ENCODE data around the gene TDO2. TPM values are rescaled to one million over a fixed set of nuclear protein-coding genes. Genes with fewer than 3 reads are reported as not detected.

Gene TDO2
- total RNA-seq, 1 donor from 2014 or later = 0.21 TPM

- no peaks in the 10 kb centered on the region for H3K9me3 ChIP-seq
- no peak overlapping the region for H3K27ac ChIP-seq
- intact Hi-C loops (cut with DNase I) = no loop called here
- TF ChIP-seq, protein P1, sequence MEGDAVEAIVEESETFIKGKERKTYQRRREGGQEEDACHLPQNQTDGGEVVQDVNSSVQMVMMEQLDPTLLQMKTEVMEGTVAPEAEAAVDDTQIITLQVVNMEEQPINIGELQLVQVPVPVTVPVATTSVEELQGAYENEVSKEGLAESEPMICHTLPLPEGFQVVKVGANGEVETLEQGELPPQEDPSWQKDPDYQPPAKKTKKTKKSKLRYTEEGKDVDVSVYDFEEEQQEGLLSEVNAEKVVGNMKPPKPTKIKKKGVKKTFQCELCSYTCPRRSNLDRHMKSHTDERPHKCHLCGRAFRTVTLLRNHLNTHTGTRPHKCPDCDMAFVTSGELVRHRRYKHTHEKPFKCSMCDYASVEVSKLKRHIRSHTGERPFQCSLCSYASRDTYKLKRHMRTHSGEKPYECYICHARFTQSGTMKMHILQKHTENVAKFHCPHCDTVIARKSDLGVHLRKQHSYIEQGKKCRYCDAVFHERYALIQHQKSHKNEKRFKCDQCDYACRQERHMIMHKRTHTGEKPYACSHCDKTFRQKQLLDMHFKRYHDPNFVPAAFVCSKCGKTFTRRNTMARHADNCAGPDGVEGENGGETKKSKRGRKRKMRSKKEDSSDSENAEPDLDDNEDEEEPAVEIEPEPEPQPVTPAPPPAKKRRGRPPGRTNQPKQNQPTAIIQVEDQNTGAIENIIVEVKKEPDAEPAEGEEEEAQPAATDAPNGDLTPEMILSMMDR (IDR thresholded peaks at IDR 0.05) = no peak
- peaks cover 11 to 25% of the 10 kb centered on the region in 2 donors for H3K36me3 ChIP-seq
- no peaks in the 10 kb centered on the region for H3K4me1 ChIP-seq
- no peak for DNase-seq (ENCODE audit: low spot score in 2 of 2)
- H3K27me3 ChIP-seq = no peaks in the 10 kb centered on the region
- no peak overlapping the region for H3K4me3 ChIP-seq
Observed at GRCh38 chr4:155941085-155941790, 37.7 kb downstream of the TDO2 start.

DNA sequence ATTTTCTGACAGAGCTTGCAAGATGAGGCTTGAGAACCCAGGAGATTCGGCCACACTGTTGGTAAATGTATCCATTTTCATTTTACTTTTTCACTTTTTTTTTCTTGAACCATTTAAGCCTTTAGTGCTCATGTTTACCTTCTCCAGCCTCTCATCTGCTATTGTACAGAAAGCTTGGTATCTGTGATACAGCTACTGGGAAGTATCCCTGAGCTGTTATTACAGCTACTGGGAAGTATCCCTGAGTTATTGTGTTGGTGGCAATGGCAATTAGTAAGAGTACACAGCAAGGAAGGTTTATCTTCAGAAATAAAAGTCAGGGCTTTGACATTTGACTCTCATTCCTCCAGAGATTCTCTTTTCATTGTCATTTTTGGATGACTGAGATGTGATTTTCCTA lies 38.3 kb downstream of the TDO2 start:
- no peak overlapping the region for H3K27ac ChIP-seq
- no peaks in the 10 kb centered on the region for H3K9me3 ChIP-seq
- DNase-seq (ENCODE audit: low spot score in 2 of 2) = no peak
- TF ChIP-seq, protein P1 (IDR thresholded peaks at IDR 0.05) = no peak
- H3K4me3 ChIP-seq = no peak overlapping the region
- H3K4me1 ChIP-seq = no peaks in the 10 kb centered on the region
- H3K27me3 ChIP-seq = no peaks in the 10 kb centered on the region
- peaks cover 11 to 20% of the 10 kb centered on the region in 2 donors for H3K36me3 ChIP-seq
- intact Hi-C loops (cut with DNase I) = no loop called here

DNA sequence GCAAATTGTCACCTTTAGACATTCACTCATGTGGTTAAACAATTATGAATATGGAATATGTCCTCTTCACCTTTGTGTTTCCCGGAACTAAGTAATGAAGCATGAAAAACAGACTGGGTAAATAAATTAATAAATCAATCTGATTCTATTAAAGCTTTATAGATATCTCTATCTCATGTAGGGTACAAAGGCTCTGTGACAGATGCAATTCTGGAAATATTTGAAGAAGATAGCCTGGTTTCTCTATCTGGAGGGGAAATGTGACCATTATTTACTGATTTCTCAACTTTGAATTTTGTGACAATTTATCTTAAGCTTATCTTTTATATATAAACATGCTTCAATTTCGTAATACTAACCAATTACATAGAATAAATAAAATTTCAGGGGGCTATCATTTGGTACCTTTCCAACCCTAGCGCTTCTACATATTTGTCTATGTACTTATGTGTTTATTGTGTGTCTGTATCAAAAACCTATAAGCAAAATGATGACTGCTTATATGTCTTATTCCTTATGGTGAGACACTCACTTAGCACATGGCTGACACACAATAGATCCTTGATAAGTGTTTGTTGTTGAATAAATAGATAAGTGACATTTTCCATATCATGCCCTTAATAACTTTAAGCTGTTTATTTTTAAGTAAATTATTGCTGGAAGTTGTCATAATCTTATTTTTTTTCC lies 40.3 kb downstream of the TDO2 start:
- TF ChIP-seq, protein P1 (IDR thresholded peaks at IDR 0.05) = no peak
- no peak for DNase-seq (ENCODE audit: low spot score in 2 of 2)
- no peaks in the 10 kb centered on the region for H3K27me3 ChIP-seq
- H3K36me3 ChIP-seq = peaks cover 5 to 7% of the 10 kb centered on the region in 2 donors
- H3K27ac ChIP-seq = no peak overlapping the region
- intact Hi-C loops (cut with DNase I) = no loop called here
- H3K4me1 ChIP-seq = no peaks in the 10 kb centered on the region
- no peak overlapping the region for H3K4me3 ChIP-seq
- no peaks in the 10 kb centered on the region for H3K9me3 ChIP-seq

DNA sequence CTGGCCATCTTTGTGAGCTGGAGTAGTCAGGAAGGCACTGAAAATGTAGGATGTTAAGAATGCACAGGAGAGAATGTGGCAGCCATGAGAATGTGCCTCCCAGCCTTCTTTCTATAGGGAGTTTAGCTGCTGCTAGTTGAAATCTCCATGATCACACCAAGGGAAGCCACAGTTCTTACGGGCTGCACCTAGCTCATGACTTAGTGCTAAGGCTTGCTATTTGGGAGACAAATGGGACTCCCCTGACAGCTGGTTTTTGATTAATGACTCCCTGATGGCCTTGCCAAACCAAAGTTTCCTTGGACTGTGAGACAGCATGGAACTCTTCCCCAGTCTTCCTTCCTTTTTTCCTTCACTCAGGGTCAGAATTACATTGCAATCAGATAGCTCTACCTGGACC lies 41.0 kb downstream of the TDO2 start:
- intact Hi-C loops (cut with DNase I) = no loop called here
- H3K27me3 ChIP-seq = no peaks in the 10 kb centered on the region
- TF ChIP-seq, protein P1 (IDR thresholded peaks at IDR 0.05) = no peak
- DNase-seq (ENCODE audit: low spot score in 2 of 2) = no peak
- H3K4me3 ChIP-seq = no peak overlapping the region
- H3K27ac ChIP-seq = no peak overlapping the region
- no peaks in the 10 kb centered on the region for H3K4me1 ChIP-seq
- no peaks in the 10 kb centered on the region for H3K9me3 ChIP-seq
- peaks cover under 1 to 7% of the 10 kb centered on the region in 2 donors for H3K36me3 ChIP-seq

GRCh38 chr4:155946486-155946885 lies 43.0 kb downstream of the TDO2 start:
- H3K9me3 ChIP-seq = no peaks in the 10 kb centered on the region
- DNase-seq (ENCODE audit: low spot score in 2 of 2) = no peak
- no peaks in the 10 kb centered on the region for H3K27me3 ChIP-seq
- intact Hi-C loops (cut with DNase I) = no loop called here
- peaks cover 0 to 2% of the 10 kb centered on the region in 2 donors for H3K36me3 ChIP-seq
- no peaks in the 10 kb centered on the region for H3K4me1 ChIP-seq
- no peak overlapping the region for H3K27ac ChIP-seq
- TF ChIP-seq, protein P1 (IDR thresholded peaks at IDR 0.05) = no peak
- H3K4me3 ChIP-seq = no peak overlapping the region

Data from ascending aorta (tissue), 2 donors.